ENCODE results near the gene CTNNA3. TPM values are rescaled to one million over a fixed set of nuclear protein-coding genes. Genes with fewer than 3 reads are reported as not detected.

Gene CTNNA3
- total RNA-seq, 1 experiment from 2014 or later, result 0.85 TPM

DNA sequence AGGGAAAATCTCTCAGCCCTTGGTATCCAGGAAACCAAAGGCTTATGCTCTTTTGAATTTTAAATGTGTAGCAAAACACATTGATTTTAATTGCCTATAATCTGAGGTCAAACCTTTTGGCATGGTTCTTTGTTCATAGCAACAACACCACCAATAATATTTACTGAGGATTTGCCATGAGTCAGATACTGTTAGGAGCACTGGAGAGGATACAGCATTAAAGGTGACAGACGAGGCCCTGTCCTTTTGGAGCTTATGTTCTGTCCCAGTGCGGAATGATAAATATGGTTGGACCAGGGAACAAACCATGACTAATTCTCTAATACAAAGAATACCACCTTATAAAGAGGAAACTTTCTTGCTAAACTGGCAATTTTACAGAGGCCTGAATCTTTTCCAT, 176.6 kb downstream of the CTNNA3 start:
- no peak for DNase-seq (ENCODE audit: low read depth, low spot score)
- Histone ChIP-seq H3K27me3 (ENCODE audit: control insufficient read depth, insufficient read depth, low read length) (no peaks in the 10 kb centered on the region; the same call in 1 of the 2 replicates), H3K4me1 (ENCODE audit: control insufficient read depth, insufficient read depth, low read length) (no peaks in the 10 kb centered on the region), H3K27ac (ENCODE audit: low read length) (no peak overlapping the region), H3K9me3 (ENCODE audit: control insufficient read depth, insufficient read depth, low read depth, low read length) (no peaks in the 10 kb centered on the region), H3K36me3 (ENCODE audit: control insufficient read depth, insufficient read depth, low read length) (no peaks in the 10 kb centered on the region), H3K4me3 (ENCODE audit: low read depth in 2 of 2, low read length in 2 of 2) (no peak overlapping the region)
- TF ChIP-seq POLR2AphosphoS5 (IDR thresholded peaks at IDR 0.05; ENCODE audit: low read depth, low read length) (no peak), SIN3A (IDR thresholded peaks at IDR 0.05; ENCODE audit: borderline replicate concordance, insufficient read depth, low read depth, low read length) (no peak), TCF7L2 (IDR thresholded peaks at IDR 0.05; ENCODE audit: low read depth, low read length) (no peak)
- TF ChIP-seq, protein P1, sequence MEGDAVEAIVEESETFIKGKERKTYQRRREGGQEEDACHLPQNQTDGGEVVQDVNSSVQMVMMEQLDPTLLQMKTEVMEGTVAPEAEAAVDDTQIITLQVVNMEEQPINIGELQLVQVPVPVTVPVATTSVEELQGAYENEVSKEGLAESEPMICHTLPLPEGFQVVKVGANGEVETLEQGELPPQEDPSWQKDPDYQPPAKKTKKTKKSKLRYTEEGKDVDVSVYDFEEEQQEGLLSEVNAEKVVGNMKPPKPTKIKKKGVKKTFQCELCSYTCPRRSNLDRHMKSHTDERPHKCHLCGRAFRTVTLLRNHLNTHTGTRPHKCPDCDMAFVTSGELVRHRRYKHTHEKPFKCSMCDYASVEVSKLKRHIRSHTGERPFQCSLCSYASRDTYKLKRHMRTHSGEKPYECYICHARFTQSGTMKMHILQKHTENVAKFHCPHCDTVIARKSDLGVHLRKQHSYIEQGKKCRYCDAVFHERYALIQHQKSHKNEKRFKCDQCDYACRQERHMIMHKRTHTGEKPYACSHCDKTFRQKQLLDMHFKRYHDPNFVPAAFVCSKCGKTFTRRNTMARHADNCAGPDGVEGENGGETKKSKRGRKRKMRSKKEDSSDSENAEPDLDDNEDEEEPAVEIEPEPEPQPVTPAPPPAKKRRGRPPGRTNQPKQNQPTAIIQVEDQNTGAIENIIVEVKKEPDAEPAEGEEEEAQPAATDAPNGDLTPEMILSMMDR (IDR thresholded peaks at IDR 0.05), result no peak
- TF ChIP-seq, protein P2, sequence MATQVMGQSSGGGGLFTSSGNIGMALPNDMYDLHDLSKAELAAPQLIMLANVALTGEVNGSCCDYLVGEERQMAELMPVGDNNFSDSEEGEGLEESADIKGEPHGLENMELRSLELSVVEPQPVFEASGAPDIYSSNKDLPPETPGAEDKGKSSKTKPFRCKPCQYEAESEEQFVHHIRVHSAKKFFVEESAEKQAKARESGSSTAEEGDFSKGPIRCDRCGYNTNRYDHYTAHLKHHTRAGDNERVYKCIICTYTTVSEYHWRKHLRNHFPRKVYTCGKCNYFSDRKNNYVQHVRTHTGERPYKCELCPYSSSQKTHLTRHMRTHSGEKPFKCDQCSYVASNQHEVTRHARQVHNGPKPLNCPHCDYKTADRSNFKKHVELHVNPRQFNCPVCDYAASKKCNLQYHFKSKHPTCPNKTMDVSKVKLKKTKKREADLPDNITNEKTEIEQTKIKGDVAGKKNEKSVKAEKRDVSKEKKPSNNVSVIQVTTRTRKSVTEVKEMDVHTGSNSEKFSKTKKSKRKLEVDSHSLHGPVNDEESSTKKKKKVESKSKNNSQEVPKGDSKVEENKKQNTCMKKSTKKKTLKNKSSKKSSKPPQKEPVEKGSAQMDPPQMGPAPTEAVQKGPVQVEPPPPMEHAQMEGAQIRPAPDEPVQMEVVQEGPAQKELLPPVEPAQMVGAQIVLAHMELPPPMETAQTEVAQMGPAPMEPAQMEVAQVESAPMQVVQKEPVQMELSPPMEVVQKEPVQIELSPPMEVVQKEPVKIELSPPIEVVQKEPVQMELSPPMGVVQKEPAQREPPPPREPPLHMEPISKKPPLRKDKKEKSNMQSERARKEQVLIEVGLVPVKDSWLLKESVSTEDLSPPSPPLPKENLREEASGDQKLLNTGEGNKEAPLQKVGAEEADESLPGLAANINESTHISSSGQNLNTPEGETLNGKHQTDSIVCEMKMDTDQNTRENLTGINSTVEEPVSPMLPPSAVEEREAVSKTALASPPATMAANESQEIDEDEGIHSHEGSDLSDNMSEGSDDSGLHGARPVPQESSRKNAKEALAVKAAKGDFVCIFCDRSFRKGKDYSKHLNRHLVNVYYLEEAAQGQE (IDR thresholded peaks at IDR 0.05; ENCODE audit: insufficient read depth in 1 of 2, low read depth in 2 of 2, low read length in 1 of 2), result no peak
- CTCF ChIA-PET, result no interaction called here
- POLR2A ChIA-PET, result no interaction called here
- no peak for ATAC-seq
- in situ Hi-C loops (cut with HindIII; ENCODE audit: low pct_unique_long_range_greater_than_20kb, low sequenced_read_pairs), result no loop called here
- BruUV-seq (replicated peaks), result no TSS peak
- intact Hi-C loops (cut with micrococcal nuclease; ENCODE audit: unreplicated experiment), result no loop called here

DNA sequence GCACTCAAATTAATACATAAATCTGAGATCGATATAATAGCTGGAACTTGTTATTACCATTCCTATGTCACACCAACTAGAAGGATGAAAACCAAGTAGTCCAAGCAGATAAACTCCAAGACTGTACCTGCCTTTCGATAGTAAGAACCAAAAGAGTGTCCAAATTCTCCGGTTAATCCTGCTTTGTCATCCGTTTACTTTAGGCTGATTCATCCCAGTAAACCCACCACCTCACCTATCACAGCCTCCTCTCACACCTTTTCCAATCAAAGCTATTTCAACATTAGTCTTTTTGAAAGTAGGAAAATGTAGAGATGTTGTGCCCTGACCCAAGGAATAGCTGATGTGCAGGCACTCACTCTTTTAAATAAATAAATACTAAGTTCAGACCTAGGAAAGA, 177.2 kb downstream of the CTNNA3 start:
- ATAC-seq (no peak), DNase-seq (ENCODE audit: low read depth, low spot score) (no peak)
- Histone ChIP-seq H3K4me1 (ENCODE audit: control insufficient read depth, insufficient read depth, low read length) (no peaks in the 10 kb centered on the region), H3K27ac (ENCODE audit: low read length) (no peak overlapping the region; the same call in 1 of the 2 replicates), H3K9me3 (ENCODE audit: control insufficient read depth, insufficient read depth, low read depth, low read length) (no peaks in the 10 kb centered on the region), H3K4me3 (ENCODE audit: low read depth in 2 of 2, low read length in 2 of 2) (no peak overlapping the region), H3K27me3 (ENCODE audit: control insufficient read depth, insufficient read depth, low read length) (no peaks in the 10 kb centered on the region; the same call in 1 of the 2 replicates), H3K36me3 (ENCODE audit: control insufficient read depth, insufficient read depth, low read length) (no peaks in the 10 kb centered on the region)
- ChIA-PET POLR2A (no interaction called here), CTCF (no interaction called here)
- TF ChIP-seq POLR2AphosphoS5 (IDR thresholded peaks at IDR 0.05; ENCODE audit: low read depth, low read length), result no peak
- TF ChIP-seq SIN3A (IDR thresholded peaks at IDR 0.05; ENCODE audit: borderline replicate concordance, insufficient read depth, low read depth, low read length), result no peak
- TF ChIP-seq, protein P2 (IDR thresholded peaks at IDR 0.05; ENCODE audit: insufficient read depth in 1 of 2, low read depth in 2 of 2, low read length in 1 of 2), result no peak
- TF ChIP-seq TCF7L2 (IDR thresholded peaks at IDR 0.05; ENCODE audit: low read depth, low read length), result no peak
- in situ Hi-C loops (cut with HindIII; ENCODE audit: low pct_unique_long_range_greater_than_20kb, low sequenced_read_pairs) (no loop called here), intact Hi-C loops (cut with micrococcal nuclease; ENCODE audit: unreplicated experiment) (no loop called here)
- no TSS peak for BruUV-seq (replicated peaks)
